ENCODE results near the gene NAPB.

Gene NAPB

GRCh38 chr20:23404196-23404595 lies 17.1 kb downstream of the NAPB start:
- no peak for DNase-seq (ENCODE audit: low spot score)

GRCh38 chr20:23403751-23404150 lies 17.5 kb downstream of the NAPB start:
- no peak for DNase-seq (ENCODE audit: low spot score)

GRCh38 chr20:23401051-23401450 lies 20.2 kb downstream of the NAPB start:
- no peak for DNase-seq (ENCODE audit: low spot score)

GRCh38 chr20:23399568-23400241 lies 21.6 kb downstream of the NAPB start:
- DNase-seq (ENCODE audit: low spot score): no peak

- DNase-seq (ENCODE audit: low spot score): no peak
Measured at GRCh38 chr20:23397961-23398360, 23.3 kb downstream of the NAPB start.

DNA sequence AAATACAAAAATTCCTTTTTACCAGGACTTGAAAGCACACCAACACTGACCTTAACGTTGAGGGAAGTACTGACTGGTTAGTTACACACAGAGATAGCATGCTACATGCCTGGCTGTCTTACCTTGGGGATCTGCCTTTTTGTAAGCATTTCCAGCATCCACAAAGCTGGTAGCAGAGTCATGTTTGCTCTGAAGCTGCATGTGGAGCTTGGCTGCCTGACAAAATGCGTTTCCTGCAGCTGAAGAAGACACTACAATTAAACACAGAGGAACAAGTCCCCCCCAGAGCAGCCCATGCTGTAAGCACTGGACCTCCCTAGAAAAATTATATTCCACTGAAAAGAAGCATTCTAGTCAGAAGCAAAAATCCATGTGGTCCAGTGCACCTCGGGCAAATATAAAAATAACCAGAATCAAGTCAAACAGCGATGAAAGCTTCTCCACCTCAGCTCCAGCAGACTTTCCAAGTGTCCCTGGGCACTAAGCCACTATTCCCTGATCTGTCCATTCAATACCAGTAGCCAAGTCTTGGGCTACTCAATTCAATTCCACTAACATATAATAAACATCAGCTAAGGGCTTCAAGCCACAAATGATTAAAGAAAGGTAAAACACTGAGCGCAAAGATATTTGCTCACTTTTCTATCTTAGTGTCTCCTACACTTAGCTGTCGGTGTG lies 24.2 kb downstream of the NAPB start:
- DNase-seq (ENCODE audit: low spot score): no peak

- DNase-seq (ENCODE audit: low spot score): no peak
Measured at GRCh38 chr20:23393996-23394775, 27.1 kb downstream of the NAPB start.

- DNase-seq (ENCODE audit: low spot score): no peak
Measured at GRCh38 chr20:23391707-23392310, 29.5 kb downstream of the NAPB start.

GRCh38 chr20:23390091-23390774 lies 31.1 kb downstream of the NAPB start:
- no peak for DNase-seq (ENCODE audit: low spot score)

DNA sequence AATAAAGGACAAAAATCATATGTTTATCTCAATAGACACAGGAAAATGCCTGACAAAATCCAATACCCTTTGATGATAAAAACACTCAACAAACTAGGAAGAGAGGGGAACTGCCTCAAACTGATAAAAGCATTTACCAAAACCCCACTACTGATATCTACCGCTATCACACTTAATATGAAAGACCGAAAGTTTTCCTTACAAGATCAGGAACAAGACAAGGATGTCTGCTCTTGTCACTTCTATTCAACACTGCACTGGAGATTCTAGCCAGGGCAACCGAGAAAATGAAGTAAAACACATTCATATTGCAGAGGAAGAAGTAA lies 34.2 kb downstream of the NAPB start:
- DNase-seq (ENCODE audit: low spot score): no peak

GRCh38 chr20:23386304-23387117 lies 34.8 kb downstream of the NAPB start:
- no peak for DNase-seq (ENCODE audit: low spot score)

- no peak for DNase-seq (ENCODE audit: low spot score)
Measured at GRCh38 chr20:23381876-23382275, 39.4 kb downstream of the NAPB start.

DNA sequence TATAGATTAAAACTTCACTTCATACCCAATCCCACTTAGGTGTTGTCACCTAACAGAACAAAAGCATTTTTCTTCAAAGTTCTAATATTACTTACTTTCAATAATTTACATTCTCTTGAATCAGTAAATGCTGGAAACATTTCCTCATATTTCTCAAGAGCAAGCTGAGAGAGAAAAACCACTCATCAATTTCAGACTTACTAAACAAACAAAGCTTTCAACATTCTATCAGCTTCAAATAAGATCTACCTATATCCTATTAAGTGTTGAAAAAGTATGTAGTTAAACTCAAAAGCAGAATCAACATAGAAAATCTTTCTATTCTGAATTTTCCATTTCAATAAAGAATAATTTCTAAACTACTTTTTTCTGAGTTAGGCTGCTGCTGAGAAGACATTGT lies 41.5 kb downstream of the NAPB start:
- no peak for DNase-seq (ENCODE audit: low spot score)

DNA sequence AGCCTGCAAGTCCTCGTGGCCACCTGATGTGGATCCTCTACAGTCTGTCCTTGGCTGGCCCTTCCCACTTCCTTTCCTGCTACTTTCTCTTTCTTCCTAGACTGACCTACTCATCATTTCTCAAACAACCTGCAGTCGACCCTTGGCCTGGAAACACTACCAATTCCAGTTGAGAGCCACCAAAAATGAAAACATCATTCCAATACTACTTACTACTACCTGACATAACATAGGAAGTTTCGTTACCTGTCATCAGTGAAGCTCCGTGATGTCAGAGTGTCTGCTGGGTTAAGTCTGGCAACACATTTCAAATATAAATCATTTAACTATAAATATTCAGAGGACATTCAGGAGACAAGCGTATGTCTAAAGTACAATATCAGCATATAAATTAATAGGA lies 45.5 kb downstream of the NAPB start:
- no peak for DNase-seq (ENCODE audit: low spot score)

DNA sequence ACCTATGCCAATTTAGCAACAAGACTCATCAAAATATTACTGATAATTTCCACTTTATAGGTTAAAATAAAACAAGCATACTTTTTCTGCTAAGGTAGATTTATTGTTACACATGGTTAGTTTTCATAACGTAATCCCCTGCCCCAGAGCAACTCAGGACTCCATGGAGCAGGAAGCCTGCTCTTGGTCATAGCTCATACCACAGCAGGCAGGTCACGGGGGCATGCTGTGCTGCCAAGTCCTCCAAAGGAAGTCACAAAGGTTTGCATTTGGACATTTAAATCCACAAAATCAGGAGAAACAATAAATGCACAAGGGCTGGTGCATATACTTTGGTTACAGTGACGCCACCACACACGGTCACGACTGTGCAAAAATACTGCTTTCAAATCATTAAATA lies 46.8 kb downstream of the NAPB start:
- DNase-seq (ENCODE audit: low spot score): no peak

- no peak for DNase-seq (ENCODE audit: low spot score)
Measured at GRCh38 chr20:23371496-23371895, 49.8 kb downstream of the NAPB start.

- no peak for DNase-seq (ENCODE audit: low spot score)
Measured at GRCh38 chr20:23370873-23371272, 50.4 kb downstream of the NAPB start.

- DNase-seq (ENCODE audit: low spot score): no peak
Measured at GRCh38 chr20:23370274-23370673, 51.0 kb downstream of the NAPB start.

DNA sequence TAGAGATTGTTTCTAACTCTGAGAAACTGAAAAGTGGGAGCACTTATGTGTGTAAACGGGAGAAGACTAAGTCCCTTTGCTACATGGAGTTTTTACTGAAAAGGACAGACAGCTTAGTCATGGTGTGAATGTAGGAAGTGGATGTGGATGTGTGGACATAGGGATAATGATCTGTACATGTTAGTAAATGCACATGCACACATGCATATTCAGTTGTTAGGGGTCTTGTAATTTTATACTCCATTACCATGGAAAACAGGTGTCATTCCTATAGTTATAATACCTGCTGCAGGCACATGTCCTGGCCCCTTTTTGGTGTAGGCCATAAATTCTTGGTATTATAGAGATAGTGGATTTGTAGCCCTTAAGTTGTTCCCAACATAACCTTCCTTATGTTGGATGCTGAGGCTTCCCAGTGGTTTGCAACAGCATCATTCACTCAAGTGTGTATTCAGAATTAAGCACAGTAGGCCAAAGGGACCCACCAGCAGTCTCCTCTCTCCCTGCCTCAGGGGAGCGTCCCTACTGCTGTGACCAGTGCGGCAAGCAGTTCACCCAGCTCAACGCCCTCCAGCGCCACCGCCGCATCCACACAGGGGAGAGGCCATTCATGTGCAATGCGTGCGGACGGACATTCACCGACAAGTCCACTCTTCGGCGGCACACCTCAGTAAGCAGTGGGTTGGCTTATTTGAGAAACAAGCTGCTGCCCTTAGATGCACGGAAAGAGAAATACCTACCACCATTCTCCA lies 52.0 kb downstream of the NAPB start:
- DNase-seq (ENCODE audit: low spot score): no peak

DNA sequence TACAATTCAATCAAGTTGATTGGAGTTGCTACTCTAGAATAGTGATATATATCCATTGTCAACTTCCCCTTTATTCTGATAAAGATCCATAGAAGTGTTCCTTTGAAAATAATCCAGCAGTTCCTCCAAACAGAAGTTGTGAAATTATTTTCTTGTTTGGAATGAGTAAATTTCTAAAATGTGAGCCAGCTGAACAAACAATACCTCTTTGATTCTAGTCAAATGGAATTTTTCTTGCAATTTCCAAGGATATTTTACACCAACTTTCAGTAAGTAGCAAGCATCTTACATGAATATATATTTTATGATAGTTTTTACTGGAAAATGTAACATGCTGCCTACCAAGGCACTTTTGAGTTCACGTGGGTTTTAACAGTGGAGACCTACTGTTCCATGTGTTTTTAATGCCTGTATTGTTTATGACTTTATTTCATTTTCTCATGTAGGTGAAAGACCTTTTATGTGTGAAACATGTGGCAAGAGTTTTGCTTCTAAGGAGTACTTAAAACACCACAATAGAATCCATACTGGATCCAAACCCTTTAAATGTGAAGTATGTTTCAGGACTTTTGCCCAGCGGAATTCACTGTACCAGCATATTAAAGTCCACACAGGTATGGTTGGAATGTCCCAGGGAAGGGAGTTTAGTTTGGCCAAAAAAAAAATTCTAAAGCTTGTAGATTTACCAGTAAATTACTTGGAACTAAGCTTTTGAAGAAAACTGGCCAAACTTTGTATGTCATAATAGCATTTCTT lies 52.8 kb downstream of the NAPB start:
- no peak for DNase-seq (ENCODE audit: low spot score)
